GM19467 (cell line): ENCODE data around the gene MBD4.
"Not testable (repeated sequence)": the region's sequence is repeated elsewhere in the genome, so short reads cannot be mapped to it uniquely, and the experiment has no call there.

ENCODE experiments used
- ATAC-seq: cut with Tn5 transposase; IDR thresholded peaks from one replicate; pipeline ENCODE4 v1.9.1; 2021; ENCODE audit warnings: mild to moderate bottlenecking, moderate library complexity; ENCODE audit not compliant: unreplicated experiment

The MBD4 gene

DNA sequence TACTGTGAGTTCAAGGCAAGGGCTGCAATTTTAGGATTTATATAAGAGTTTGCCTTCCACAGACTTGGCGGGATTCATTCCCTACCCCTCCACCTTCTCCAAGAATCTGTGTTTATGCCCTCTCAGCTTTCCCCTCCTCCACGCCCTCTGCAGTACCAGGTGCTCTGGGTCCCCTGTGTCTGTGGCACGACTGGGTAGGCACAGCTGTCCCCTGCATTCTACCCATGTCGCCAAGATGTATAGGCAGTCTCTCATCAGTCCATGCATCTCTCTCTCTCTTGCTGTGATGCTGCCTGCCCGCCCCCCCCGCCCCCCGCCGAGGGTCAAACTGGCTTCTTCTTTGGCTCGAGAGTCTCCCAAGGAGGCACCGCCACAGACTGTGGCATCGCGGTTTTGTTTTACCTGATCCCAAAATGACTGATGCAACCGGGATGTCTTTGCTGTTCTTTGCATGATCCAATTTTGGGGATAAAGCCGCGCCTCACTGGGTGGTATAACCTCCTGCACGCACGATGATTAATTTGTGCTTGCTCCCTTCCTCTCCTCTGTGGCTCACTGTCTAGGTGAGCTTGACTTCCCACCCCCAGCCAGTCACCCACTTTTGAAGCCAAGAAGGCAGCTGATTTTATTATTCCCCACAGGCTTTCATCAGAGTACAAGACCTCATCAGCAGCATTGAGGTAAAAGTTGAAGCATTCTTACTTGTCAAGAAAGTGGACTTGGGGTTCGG is 55.0 kb downstream of the MBD4 start:
- ATAC-seq = no peak

DNA sequence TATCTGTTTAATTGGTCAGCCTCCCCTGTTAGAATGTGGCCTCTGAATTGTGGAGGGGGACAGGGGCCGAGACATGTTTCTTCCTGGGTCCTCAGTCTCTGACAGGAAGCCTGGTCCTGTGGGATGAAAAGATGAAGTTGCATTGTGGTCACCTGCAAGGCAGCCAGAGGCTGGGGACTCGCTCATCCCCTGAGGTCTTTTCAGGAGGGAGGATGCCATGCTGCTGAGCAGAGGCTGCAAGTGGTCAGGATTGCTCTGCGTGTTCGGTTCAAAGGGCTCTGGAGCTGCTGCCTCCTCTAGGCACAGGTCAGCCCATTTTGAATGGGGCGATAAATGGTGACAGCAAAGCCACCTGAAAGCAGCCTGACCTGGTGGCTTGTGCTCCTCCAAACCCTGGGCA is 55.6 kb downstream of the MBD4 start:
- not testable (repeated sequence) for ATAC-seq

DNA sequence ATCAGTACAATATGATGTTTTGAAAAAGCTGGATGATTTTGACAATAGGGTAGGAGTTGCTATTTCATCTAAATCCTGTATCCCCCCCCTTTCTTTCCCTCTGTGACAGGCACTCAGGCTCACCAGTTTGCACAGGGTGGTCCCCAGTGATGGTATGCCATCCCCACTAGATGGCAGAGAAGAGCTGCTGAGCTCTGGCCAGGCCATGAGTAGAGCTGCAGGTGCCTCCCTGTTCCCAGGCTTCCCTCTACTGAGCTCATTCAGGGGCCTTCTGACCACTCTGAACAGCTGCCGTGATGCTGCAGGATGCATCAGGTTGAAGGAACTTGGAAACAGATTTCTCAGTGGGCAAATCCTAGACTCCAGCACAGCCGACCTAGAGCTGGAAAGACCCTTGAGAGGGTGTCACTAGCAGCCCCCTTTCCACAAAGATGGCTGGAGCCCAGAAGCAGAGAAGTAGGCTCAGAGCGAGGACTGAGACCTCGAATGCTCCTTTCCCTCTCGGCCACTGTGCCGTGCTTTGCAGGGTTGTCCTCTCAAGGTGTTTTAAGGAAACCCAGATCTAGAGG is 56.4 kb downstream of the MBD4 start:
- ATAC-seq = peak; percentile 76

DNA sequence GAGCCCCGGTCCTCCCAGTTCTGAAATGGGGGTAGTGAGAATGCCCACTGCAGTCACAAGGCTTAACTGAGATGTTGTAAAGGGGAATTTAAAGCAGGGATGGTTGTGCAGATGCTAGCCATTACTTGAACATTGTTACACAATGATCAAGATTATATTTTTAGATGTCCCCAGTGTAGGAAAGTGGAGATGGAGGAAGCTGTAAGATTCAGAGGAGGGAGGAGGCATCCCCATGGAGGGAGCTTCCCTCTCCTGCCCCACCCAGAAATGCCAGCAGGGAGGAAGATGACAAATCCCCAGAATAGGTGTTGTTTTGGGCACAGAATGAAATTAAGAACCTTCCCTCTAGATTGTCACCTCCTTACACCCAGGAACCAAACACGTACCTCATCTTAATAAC is 57.4 kb downstream of the MBD4 start:
- ATAC-seq = no peak
